GM19328 (cell line): ENCODE data around the gene BLMH.

Experiments used
- ATAC-seq: cut with Tn5 transposase; IDR thresholded peaks from one replicate; pipeline ENCODE4 v1.9.1; 2021; ENCODE audit warnings: mild to moderate bottlenecking, moderate library complexity; ENCODE audit not compliant: unreplicated experiment

Gene BLMH

DNA sequence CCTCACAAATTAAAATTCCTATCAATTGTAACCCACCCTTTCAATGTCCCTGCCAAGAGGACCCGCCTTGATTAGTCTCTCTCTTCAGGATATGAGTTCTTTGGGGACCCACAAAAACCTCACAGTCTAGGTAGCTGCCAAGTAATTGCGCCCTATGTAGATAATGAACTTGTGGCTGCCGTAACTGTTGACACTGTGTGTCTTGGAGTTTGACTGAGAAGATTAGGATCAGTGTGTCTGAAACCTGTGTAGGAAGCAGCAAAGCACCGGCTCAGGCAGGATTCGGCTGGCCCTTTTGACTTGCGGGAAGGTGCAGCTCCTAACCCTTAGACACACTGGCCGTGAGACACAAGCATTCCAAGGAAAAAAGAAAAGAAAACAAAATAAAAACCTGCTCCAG lies 38.4 kb downstream of the BLMH start:
- ATAC-seq = no peak

GRCh38 chr17:30251931-30252330 lies 39.8 kb downstream of the BLMH start:
- ATAC-seq = no peak

DNA sequence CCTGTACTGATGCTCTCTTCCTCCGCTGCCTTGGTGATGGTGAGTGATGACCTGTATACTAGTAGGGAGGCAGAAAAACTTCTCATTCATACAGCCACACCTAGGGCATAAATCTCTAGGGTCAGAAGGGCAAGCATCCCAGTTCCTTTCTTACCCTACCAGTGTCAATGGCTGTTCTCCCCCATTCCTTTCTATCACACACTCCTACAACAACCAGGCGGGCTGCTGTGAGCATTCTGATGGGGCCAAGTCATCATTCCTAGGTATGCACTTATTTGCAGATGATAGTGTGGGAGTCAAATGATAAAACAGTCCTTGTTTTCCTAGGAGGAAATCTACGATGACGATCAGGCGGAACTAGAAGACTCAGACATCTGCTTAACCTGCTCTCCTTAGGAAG lies 42.3 kb downstream of the BLMH start:
- ATAC-seq = no peak

GRCh38 chr17:30248786-30249185 lies 43.0 kb downstream of the BLMH start:
- no peak for ATAC-seq

GRCh38 chr17:30246460-30246859 lies 45.3 kb downstream of the BLMH start:
- ATAC-seq = no peak

GRCh38 chr17:30244853-30245385 lies 46.8 kb downstream of the BLMH start:
- no peak for ATAC-seq

GRCh38 chr17:30243568-30243967 lies 48.2 kb downstream of the BLMH start:
- ATAC-seq = no peak

DNA sequence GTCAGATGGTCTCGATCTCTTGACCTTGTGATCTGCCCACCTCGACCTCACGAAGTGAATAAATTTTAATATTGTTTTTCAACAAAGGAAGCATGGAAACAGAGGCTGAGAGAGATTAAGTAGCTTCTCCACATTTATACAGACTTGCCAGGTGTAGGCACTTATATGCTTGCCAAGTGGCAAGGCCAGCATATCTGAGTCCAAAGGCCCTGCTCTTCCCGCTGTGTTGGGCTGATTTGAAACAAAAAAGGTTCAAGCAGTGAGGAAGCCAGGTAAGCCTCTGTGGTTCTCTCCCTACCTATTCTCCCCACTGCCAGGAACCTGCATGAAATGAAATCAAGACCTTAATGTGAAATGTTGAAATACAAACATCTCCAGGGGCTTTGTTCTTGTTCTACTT lies 48.7 kb downstream of the BLMH start:
- ATAC-seq = no peak

GRCh38 chr17:30241051-30241450 lies 50.7 kb downstream of the BLMH start:
- no peak for ATAC-seq

GRCh38 chr17:30240177-30240576 lies 51.6 kb downstream of the BLMH start:
- ATAC-seq = no peak

DNA sequence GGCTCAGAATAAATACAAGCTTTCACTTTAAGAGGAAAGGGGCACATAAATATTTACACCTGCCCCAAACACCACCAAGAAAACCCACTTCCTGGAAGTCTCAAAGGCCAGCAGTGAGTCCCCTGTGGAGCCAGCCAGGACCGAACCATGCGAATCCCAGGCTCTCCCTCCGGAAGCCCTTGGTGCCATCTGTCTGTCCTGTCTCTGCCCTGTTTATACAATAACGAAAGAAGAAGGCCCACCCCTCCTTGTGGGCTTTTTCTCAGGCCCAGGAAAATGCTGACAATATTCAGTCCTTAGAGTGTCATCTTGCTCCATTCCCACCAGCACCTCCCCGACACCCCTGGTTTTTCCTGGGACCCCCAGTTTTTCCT lies 52.7 kb downstream of the BLMH start:
- ATAC-seq = no peak

DNA sequence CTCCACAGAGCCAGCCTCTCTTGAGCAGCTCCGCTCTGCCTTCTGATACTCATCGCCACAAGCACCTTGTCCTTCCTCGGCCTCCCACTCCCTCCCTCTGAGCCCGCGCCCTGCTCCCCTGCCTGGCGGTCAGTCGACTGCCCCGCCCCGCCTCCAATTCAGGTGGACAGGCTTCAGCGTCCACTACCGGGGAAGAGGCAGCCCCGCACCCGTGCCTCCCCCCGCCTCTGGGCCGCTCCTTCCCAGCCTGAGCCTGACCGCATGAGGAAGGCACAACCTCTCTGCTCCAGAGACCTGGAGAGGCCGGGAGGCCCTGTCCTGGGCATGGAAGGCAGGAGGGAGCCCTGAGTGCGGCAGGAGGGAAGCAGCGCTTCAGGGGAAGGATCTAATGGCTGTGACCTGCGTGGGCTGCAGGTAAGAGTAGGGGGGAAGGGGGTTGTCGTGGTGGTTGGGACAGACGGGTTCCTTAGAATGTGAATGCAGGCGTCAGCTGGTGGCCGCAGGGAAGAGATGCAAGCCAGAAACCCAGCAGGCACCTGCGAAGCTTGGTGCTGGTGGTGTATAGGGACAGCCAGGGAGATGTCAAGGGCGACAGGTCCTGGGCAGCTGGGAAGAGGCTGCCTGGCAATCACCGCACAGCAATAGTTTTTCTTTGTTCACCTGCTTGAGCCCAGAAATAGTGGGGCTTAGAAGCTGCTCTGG lies 53.2 kb downstream of the BLMH start:
- no peak for ATAC-seq

DNA sequence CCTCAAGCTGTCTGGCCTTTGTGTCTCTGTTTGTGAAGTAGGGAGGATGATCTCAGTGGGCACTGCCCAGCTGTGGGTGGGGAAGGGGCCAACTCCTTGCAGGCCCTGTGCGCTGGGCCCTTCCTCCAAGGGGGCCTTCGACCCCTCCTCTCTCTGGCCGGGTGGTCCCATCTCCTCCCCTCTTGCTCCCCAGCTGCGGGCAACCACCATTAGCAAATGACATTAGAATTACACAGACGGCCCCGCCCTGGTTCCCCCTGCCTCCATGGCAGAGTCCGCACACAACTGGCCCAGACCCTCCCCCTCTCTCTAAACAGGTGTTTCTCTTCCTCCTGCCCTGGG lies 53.8 kb downstream of the BLMH start:
- ATAC-seq = no peak

- ATAC-seq = no peak
Measured at GRCh38 chr17:30237296-30238002, 54.3 kb downstream of the BLMH start.

DNA sequence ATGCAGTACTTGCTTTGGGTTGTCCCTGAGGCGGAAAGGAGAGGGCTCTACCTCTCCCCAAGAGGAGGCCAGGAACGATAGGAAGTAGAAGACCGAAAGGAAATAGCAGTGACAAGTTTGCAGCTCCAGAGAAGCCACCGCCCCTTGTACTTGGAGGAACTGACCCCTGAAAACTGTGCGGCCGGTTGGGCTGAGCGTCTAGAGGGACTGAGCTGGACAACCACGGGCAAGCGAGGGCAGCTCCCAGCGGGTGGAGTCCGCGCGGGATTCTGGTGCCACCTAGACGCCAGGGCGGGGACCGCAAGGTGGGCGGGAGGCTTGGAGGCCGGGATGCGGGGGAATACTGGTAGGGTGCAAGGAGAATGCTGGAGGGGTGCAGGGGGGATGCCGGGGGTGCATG lies 55.0 kb downstream of the BLMH start:
- no peak for ATAC-seq

GRCh38 chr17:30236297-30236624 lies 55.5 kb downstream of the BLMH start:
- no peak for ATAC-seq

GRCh38 chr17:30235386-30236296 lies 56.1 kb downstream of the BLMH start, which contains the start of gene SLC6A4:
SLC6A4 (minus strand) TSS chr17:30235697; CDS start chr17:30221958, 13,739 bp downstream.
- no peak for ATAC-seq

DNA sequence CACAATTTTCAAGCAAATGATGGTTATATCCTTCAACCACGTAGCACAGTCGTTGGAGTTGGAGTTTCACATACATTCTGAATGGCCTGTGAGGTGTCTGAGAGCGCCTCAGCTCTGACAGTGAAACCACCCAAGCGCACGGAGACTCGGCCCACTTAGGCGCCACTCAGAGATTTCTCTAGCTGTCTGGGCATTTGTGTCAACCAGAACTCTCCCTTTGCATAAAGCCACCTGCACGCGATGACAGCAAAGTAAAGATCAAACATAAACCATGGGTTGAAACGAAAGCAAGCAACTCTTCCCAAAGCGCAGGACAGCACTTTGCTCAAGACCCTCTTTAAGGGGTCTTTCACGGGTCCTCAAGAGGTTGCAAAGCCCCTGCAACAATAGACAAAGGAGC lies 56.8 kb downstream of the BLMH start:
- ATAC-seq = no peak

DNA sequence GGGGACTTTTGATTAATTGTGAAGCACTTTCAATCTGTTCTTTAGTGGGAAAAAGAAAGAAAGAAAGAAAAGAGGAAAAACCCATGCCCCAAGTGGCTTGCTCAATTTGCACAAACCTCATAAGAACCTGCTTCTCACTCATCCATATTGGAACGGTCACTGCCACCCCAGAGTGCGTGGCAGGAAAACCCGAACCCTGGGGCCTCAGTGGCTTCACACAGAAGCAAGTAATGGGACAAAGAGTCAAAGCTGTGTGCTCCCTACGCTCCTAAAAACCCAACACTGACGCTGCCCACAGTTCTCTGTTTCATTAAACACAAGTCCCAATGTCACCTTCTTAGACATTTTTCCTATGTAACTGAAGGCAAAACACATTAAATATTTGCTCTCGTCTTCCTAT lies 57.4 kb downstream of the BLMH start:
- ATAC-seq = no peak

- no peak for ATAC-seq
Measured at GRCh38 chr17:30232824-30233427, 58.8 kb downstream of the BLMH start.
